ENCODE measurements around the gene RHOXF2B.
"Not testable (repeated sequence)": the region's sequence is repeated elsewhere in the genome, so short reads cannot be mapped to it uniquely, and the experiment has no call there.

RHOXF2B gene

GRCh38 chrX:120040176-120040575 is 37.3 kb downstream of the RHOXF2B start:
- H3K27me3 ChIP-seq (ENCODE audit: low read depth); H3K4me3 ChIP-seq; H3K4me1 ChIP-seq; DNase-seq (ENCODE audit: low spot score in 2 of 2); H3K9me3 ChIP-seq; in situ Hi-C loops (cut with MboI; ENCODE audit: low sequenced_read_pairs); H3K36me3 ChIP-seq (replicated peaks): not testable (repeated sequence)

- in situ Hi-C loops (cut with MboI; ENCODE audit: low sequenced_read_pairs); DNase-seq (ENCODE audit: low spot score in 2 of 2); H3K9me3 ChIP-seq; H3K36me3 ChIP-seq (replicated peaks); H3K27me3 ChIP-seq (ENCODE audit: low read depth); H3K4me3 ChIP-seq; H3K4me1 ChIP-seq: not testable (repeated sequence)
These were observed 38.3 kb downstream of the RHOXF2B start for GRCh38 chrX:120039087-120039733.

GRCh38 chrX:120036704-120037103 is 40.8 kb downstream of the RHOXF2B start:
- Histone ChIP-seq H3K36me3 (replicated peaks) (no peaks in the 10 kb centered on the region), H3K4me1 (peaks cover 2% of the 10 kb centered on the region; the same call in 1 of the 2 replicates), H3K4me3 (no peak overlapping the region), H3K9me3 (no peaks in the 10 kb centered on the region), H3K27me3 (ENCODE audit: low read depth) (no peaks in the 10 kb centered on the region)
- in situ Hi-C loops (cut with MboI; ENCODE audit: low sequenced_read_pairs) = no loop called here
- DNase-seq (ENCODE audit: low spot score in 2 of 2) = no peak

GRCh38 chrX:120035522-120036309 is 41.8 kb downstream of the RHOXF2B start:
- H3K9me3 ChIP-seq; H3K4me1 ChIP-seq; H3K27me3 ChIP-seq (ENCODE audit: low read depth); H3K4me3 ChIP-seq; H3K36me3 ChIP-seq (replicated peaks); in situ Hi-C loops (cut with MboI; ENCODE audit: low sequenced_read_pairs); DNase-seq (ENCODE audit: low spot score in 2 of 2): not testable (repeated sequence)

GRCh38 chrX:120029354-120029753 is 48.1 kb downstream of the RHOXF2B start:
- no peak overlapping the region for H3K4me3 ChIP-seq
- no peaks in the 10 kb centered on the region for H3K36me3 ChIP-seq (replicated peaks)
- peaks cover 4% of the 10 kb centered on the region; the same call in 1 of the 2 replicates for H3K27me3 ChIP-seq (ENCODE audit: low read depth)
- in situ Hi-C loops (cut with MboI; ENCODE audit: low sequenced_read_pairs) = no loop called here
- no peaks in the 10 kb centered on the region for H3K4me1 ChIP-seq
- DNase-seq (ENCODE audit: low spot score in 2 of 2) = no peak
- no peaks in the 10 kb centered on the region; the same call in 1 of the 2 replicates for H3K9me3 ChIP-seq

GRCh38 chrX:120023259-120023658 is 54.2 kb downstream of the RHOXF2B start:
- in situ Hi-C loops (cut with MboI; ENCODE audit: low sequenced_read_pairs) = no loop called here
- no peaks in the 10 kb centered on the region for H3K27me3 ChIP-seq (ENCODE audit: low read depth)
- no peaks in the 10 kb centered on the region; the same call in 1 of the 2 replicates for H3K9me3 ChIP-seq
- H3K4me3 ChIP-seq = no peak overlapping the region
- no peak for DNase-seq (ENCODE audit: low spot score in 2 of 2)
- H3K4me1 ChIP-seq = no peaks in the 10 kb centered on the region
- H3K36me3 ChIP-seq (replicated peaks) = no peaks in the 10 kb centered on the region

- no peak for DNase-seq (ENCODE audit: low spot score in 2 of 2)
- Histone ChIP-seq H3K4me1 (no peaks in the 10 kb centered on the region), H3K36me3 (replicated peaks) (no peaks in the 10 kb centered on the region), H3K27me3 (ENCODE audit: low read depth) (no peaks in the 10 kb centered on the region), H3K4me3 (no peak overlapping the region), H3K9me3 (no peaks in the 10 kb centered on the region)
- in situ Hi-C loops (cut with MboI; ENCODE audit: low sequenced_read_pairs) = no loop called here
These were observed 54.7 kb downstream of the RHOXF2B start for GRCh38 chrX:120022763-120023162.

Measured in HAP-1 (cell line).